Measurements from ENCODE around the gene DYRK3.

DNA sequence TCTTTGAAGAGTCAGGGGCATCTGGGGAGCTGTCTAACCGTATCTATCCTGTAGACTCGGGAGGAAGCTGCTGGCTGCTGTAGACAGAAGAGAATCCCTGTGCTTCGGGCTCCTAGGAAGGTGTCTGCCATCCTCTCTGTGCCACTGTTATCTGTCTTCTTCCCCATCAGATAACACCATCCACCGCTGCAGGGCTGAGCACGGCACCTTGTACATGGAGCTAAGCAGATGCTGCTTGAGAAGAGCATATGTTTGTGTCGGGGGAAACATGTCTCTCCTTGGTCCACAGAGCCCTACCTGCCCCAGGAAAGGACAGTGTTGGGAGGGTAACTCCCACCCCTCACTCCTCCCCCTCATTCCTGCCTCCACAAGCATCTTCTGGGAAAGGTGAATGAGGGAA, 48.0 kb downstream of the DYRK3 start:
- TF ChIP-seq, protein P1, sequence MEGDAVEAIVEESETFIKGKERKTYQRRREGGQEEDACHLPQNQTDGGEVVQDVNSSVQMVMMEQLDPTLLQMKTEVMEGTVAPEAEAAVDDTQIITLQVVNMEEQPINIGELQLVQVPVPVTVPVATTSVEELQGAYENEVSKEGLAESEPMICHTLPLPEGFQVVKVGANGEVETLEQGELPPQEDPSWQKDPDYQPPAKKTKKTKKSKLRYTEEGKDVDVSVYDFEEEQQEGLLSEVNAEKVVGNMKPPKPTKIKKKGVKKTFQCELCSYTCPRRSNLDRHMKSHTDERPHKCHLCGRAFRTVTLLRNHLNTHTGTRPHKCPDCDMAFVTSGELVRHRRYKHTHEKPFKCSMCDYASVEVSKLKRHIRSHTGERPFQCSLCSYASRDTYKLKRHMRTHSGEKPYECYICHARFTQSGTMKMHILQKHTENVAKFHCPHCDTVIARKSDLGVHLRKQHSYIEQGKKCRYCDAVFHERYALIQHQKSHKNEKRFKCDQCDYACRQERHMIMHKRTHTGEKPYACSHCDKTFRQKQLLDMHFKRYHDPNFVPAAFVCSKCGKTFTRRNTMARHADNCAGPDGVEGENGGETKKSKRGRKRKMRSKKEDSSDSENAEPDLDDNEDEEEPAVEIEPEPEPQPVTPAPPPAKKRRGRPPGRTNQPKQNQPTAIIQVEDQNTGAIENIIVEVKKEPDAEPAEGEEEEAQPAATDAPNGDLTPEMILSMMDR (IDR thresholded peaks at IDR 0.05) = no peak
- no peak for TF ChIP-seq POLR2AphosphoS5 (IDR thresholded peaks at IDR 0.05; ENCODE audit: insufficient read depth in 1 of 2, low read depth in 1 of 2)

Measured in vagina (tissue), 2 donors.